ENCODE results near the gene PPP1R3D.
"Not testable (repeated sequence)": the region's sequence is repeated elsewhere in the genome, so short reads cannot be mapped to it uniquely, and the experiment has no call there.

PPP1R3D gene

DNA sequence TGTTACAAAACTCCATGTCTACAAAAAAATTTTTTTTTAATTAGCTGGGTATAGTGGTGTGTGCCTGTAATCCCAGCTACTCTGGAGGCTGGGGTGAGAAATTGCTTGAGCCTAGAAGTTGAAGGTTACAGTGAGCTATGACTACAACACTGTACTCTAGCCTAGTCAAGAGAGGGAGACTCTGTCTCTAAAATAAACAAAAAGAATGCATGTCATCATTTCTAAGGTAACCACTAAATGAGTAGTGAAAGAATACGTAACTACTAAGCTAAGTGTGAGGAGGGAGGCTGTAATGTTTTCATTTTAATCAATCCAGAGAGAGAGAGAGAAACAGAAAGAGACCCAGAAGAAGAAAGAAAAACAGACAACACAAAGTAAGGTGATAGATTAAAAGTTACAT lies 16.6 kb downstream of the PPP1R3D start:
- DNase-seq (ENCODE audit: low spot score) = no peak

DNA sequence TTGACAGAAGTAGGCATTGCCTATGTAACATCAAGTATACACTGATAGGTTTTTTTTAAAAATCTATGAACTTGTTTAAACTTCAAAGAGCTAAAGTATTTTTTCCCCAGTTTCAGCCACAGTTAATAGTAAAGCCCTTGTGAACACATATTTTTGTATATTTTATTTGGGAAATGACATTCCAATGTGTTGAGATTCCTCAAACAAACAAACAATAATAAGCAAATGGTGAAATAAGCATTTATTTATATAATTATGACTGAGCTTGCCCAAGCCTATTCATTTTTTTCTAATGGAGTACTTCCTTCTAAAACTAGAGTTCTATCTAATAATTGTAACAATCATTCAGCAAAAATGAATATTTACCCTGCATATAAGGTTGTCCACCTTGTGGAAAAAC lies 19.2 kb downstream of the PPP1R3D start:
- DNase-seq (ENCODE audit: low spot score) = no peak

DNA sequence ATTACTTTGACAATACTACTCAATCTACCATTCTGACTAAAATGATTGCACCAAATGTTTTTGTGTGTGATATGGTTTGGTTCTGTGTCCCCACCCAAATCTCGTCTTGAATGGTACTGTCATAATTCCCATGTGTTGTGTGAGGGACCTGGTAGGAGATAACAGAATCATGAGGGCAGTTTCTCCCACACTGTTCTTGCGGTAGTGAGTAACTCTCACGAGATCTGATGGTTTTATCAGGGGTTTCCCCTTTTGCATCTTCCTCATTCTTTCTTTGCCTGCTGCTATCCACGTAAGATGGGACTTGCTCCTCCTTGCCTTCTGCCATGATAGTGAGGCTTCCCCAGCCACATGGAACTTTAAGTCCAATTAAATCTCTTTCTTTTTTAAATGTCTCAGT lies 27.5 kb downstream of the PPP1R3D start:
- DNase-seq (ENCODE audit: low spot score) = no peak

DNA sequence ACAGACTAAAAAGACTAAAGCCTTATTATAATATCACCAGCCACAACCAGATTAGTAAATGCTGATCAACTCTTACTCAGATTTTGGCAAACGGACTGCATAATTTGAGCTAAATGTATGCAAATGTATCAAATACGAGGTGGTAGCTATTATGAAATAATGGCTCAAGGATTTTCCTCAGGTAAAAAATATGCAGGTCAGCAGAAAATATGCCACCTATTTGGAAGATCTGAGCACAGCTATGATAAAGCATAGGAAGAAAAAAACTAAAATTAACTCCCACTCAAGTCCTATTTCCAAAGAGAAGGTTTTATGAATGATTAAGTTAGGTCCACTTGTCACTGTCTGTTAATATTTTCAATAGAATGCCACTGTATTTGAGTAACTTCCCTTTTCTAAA lies 29.1 kb downstream of the PPP1R3D start:
- DNase-seq (ENCODE audit: low spot score) = no peak

DNA sequence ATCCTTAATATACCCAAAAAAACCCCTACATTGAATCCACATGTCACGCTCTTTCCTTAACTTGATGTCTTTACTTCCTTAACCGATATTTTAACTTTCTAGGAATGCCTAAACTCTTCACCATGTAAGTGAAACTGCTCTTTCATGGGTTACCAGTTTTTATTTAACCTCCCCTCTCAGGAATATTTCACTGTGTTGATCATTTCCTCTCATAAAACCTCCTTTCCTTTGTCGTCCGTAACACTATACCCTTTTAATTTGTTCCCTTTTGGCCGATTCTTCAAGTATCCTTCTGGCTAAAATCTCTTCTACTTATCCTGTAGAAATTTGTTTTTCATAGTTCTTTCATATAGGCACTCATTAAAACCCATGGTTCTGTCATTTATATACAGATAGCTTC lies 31.2 kb downstream of the PPP1R3D start:
- no peak for DNase-seq (ENCODE audit: low spot score)

DNA sequence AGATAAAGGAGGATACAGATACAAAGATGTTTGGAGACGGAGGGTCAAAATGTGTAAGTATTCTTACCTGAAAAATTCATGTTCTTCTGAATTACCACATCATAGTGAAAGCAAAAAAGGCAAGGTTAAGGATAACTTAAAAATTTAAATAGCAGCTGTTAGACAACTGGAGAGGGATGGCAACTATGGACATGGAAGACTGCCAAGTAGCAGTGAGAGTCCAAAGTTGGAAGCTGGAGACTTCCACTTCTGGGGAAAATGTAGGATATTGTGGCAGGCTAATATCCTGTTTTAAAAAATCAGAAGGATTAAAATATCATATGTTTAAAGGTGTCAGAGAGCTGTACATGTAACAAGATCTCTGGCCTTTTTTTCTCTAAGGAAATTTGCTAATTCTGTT lies 36.5 kb downstream of the PPP1R3D start:
- no peak for DNase-seq (ENCODE audit: low spot score)

DNA sequence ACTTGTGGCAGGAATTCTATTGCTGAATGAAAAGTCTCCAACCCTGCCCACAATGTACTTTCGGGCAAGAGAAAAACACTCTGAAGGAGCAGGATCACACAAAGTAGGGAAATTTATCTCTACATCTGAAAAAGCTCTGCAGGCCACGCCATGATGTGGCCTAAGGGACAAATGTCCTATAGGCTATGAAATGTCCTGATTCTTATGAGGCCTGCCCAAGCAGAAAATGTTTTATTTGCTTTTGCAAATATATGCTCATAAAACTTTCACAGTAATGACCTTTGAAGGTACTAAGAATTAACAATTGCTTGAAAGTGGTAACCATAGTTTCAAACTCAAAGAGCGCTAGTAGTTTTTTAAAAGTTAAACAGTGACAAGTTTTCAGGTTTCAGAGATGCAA lies 37.6 kb downstream of the PPP1R3D start:
- no peak for DNase-seq (ENCODE audit: low spot score)

- DNase-seq (ENCODE audit: low spot score) = no peak
Measured at GRCh38 chr20:59895908-59896307, 44.2 kb downstream of the PPP1R3D start.

- DNase-seq (ENCODE audit: low spot score) = no peak
Measured at GRCh38 chr20:59891581-59891980, 48.5 kb downstream of the PPP1R3D start.

GRCh38 chr20:59890035-59890434 lies 50.1 kb downstream of the PPP1R3D start:
- DNase-seq (ENCODE audit: low spot score) = not testable (repeated sequence)

DNA sequence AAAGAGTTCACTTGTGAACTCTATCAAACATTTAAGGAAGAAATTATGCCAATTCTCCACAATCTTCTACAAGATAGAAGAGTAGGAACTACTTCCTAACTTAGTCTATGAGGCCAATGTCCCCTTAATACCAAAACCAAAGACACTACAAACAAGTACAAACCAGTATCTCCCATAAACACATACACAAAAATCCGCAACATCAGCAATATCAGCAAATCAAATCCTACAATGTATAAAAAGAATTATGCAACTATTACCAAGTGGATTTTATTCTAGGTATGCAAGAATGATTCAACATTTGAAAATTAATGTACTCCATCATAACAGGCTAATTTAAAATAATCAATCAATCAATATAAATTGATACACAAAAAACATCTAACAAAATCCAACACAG lies 52.1 kb downstream of the PPP1R3D start:
- no peak for DNase-seq (ENCODE audit: low spot score)
